H54 (cell line): ENCODE results near the gene ATAD5.
"Not testable (repeated sequence)": the region's sequence is repeated elsewhere in the genome, so short reads cannot be mapped to it uniquely, and the experiment has no call there.

Experiments used
- DNase-seq: peaks from one replicate; pipeline ENCODE4 v3.0.0; 2011; ENCODE audit warnings: low spot score, mixed read lengths; ENCODE audit not compliant: insufficient read length
- FAIRE-seq: peaks from 3 replicates; lab custom pipeline; 2011; peaks lifted over from hg19 to GRCh38; lab: Jason Lieb, UNC
- POLR2A ChIP-seq: IDR thresholded peaks from 2 replicates; pipeline ENCODE4 v1.6.1; 2011; ENCODE audit warnings: low read depth, mild to moderate bottlenecking, low read length

ATAD5 gene

GRCh38 chr17:30913955-30914354 is 82.2 kb downstream of the ATAD5 start:
- TF ChIP-seq POLR2A, result no peak
- DNase-seq (no peak), FAIRE-seq (no peak)

GRCh38 chr17:30915833-30916611 is 84.3 kb downstream of the ATAD5 start:
- FAIRE-seq, result no peak
- no peak for DNase-seq
- TF ChIP-seq POLR2A, result no peak

- TF ChIP-seq POLR2A, result no peak
- no peak for FAIRE-seq
These were observed 85.3 kb downstream of the ATAD5 start for GRCh38 chr17:30917050-30917449.

GRCh38 chr17:30920282-30920681 is 88.5 kb downstream of the ATAD5 start:
- FAIRE-seq, result no peak
- no peak for TF ChIP-seq POLR2A

More at GRCh38 chr17:30917050-30917449, 85.3 kb downstream of the ATAD5 start:
- no peak for DNase-seq

GRCh38 chr17:30920683-30921543 is 89.1 kb downstream of the ATAD5 start:
- DNase-seq, result no peak
- no peak for TF ChIP-seq POLR2A
- no peak for FAIRE-seq

More at GRCh38 chr17:30920282-30920681, 88.5 kb downstream of the ATAD5 start:
- DNase-seq, result no peak

- FAIRE-seq (no peak), DNase-seq (no peak)
- no peak for TF ChIP-seq POLR2A
These were observed 89.9 kb downstream of the ATAD5 start, which contains the start of gene ADAP2 for GRCh38 chr17:30921544-30922196. ADAP2 (plus strand) TSS chr17:30921945; CDS start chr17:30922015, 70 bp downstream.

- DNase-seq (no peak), FAIRE-seq (no peak)
- TF ChIP-seq POLR2A, result no peak
These were observed 90.7 kb downstream of the ATAD5 start for GRCh38 chr17:30922235-30923030.

GRCh38 chr17:30924341-30924740 is 92.6 kb downstream of the ATAD5 start:
- FAIRE-seq (no peak), DNase-seq (no peak)
- TF ChIP-seq POLR2A, result no peak

- no peak for TF ChIP-seq POLR2A
- DNase-seq (no peak), FAIRE-seq (no peak)
These were observed 94.8 kb downstream of the ATAD5 start for GRCh38 chr17:30926516-30926915.

- TF ChIP-seq POLR2A, result no peak
- FAIRE-seq (no peak), DNase-seq (no peak)
These were observed 96.0 kb downstream of the ATAD5 start for GRCh38 chr17:30927756-30928155.

GRCh38 chr17:30928584-30928983 is 96.8 kb downstream of the ATAD5 start:
- no peak for TF ChIP-seq POLR2A
- FAIRE-seq (no peak), DNase-seq (no peak)

GRCh38 chr17:30929081-30929633 is 97.4 kb downstream of the ATAD5 start:
- TF ChIP-seq POLR2A, result no peak
- DNase-seq (no peak), FAIRE-seq (no peak)

- not testable (repeated sequence) for DNase-seq, FAIRE-seq
These were observed 98.1 kb downstream of the ATAD5 start for GRCh38 chr17:30929861-30930260.
